HEK293 (cell line): ENCODE data around the gene SH3BP5L.
A peak's percentile ranks its signal among the peaks of the same experiment; 100 is the strongest.

Experiments used
- CTCF ChIA-PET: fragments of 350-600 bp; formaldehyde crosslinking; extraction: SDS; loops from one replicate; lab custom pipeline; 2021; ENCODE audit warnings: antibody characterized with exemption; lab: Yijun Ruan, JAX
- POLR2A ChIA-PET: fragments of 300-600 bp; formaldehyde crosslinking; extraction: SDS; loops from one replicate; lab custom pipeline; 2020; ENCODE audit warnings: antibody characterized with exemption, inconsistent platforms; lab: Yijun Ruan, JAX
- H3K27ac ChIP-seq: fragments of 200-500 bp; sonication (Bioruptor generic); 2 replicates; pipeline ENCODE4 v1.5.1; 2014; ENCODE audit warnings: low read depth, low read length, control low read depth, inconsistent platforms; ENCODE audit errors: extremely low read depth
- H3K36me3 ChIP-seq, 2 experiments: fragments of 200-500 bp in 1 of 2; sonication (Bioruptor generic) in 1 of 2; 1 replicate in 1 of 2; 2 replicates in 1 of 2; pipeline ENCODE4 v1.5.1; 2014 to 2017; ENCODE audit warnings: inconsistent platforms in 2 of 2, low read length in 2 of 2; ENCODE audit not compliant: control insufficient read depth in 2 of 2, insufficient read depth in 1 of 2
- H3K4me1 ChIP-seq: fragments of 200-500 bp; sonication (Bioruptor generic); 2 replicates; pipeline ENCODE4 v1.5.1; 2014; ENCODE audit warnings: mild to moderate bottlenecking, low read length, inconsistent platforms; ENCODE audit not compliant: control insufficient read depth, insufficient read depth
- H3K4me3 ChIP-seq: 2 replicates; pipeline ENCODE4 v1.5.1; 2011; ENCODE audit warnings: low read depth, mild to moderate bottlenecking, control low read depth, low read length, moderate library complexity
- H3K9me3 ChIP-seq: fragments of 200-500 bp; sonication (Bioruptor generic); 2 replicates; pipeline ENCODE4 v1.5.1; 2014; ENCODE audit warnings: low read depth, low read length, inconsistent platforms; ENCODE audit not compliant: control insufficient read depth, insufficient read depth
- GFI1B ChIP-seq: fragments of 450-650 bp; formaldehyde crosslinking; IDR thresholded peaks from 2 replicates; pipeline ENCODE4 v1.5.1; 2016; ENCODE audit warnings: missing biosample characterization, missing genetic modification characterization
- HIC1 ChIP-seq: fragments of 450-650 bp; formaldehyde crosslinking; IDR thresholded peaks from 2 replicates; pipeline ENCODE4 v1.5.1; 2016; ENCODE audit warnings: missing biosample characterization, missing genetic modification characterization
- HOXC10 ChIP-seq: sonication (generic); formaldehyde crosslinking; IDR thresholded peaks from 2 replicates; pipeline ENCODE4 v1.8.1; 2023; ENCODE audit warnings: mild to moderate bottlenecking, missing genetic modification reagents
- OVOL3 ChIP-seq: fragments of 450-650 bp; formaldehyde crosslinking; IDR thresholded peaks from 2 replicates; pipeline ENCODE4 v1.5.1; 2016; ENCODE audit warnings: missing biosample characterization, missing genetic modification characterization
- WT1 ChIP-seq: fragments of 450-650 bp; formaldehyde crosslinking; IDR thresholded peaks from 2 replicates; pipeline ENCODE4 v1.5.1; 2016; ENCODE audit warnings: missing biosample characterization, missing genetic modification characterization
- ZBTB1 ChIP-seq: fragments of 450-650 bp; formaldehyde crosslinking; IDR thresholded peaks from 2 replicates; pipeline ENCODE4 v1.5.1; 2016; ENCODE audit warnings: missing biosample characterization, missing genetic modification characterization
- ZBTB17 ChIP-seq: fragments of 450-650 bp; formaldehyde crosslinking; IDR thresholded peaks from 2 replicates; pipeline ENCODE4 v1.5.1; 2016; ENCODE audit warnings: missing biosample characterization, missing genetic modification characterization
- ZBTB20 ChIP-seq: fragments of 450-650 bp; formaldehyde crosslinking; IDR thresholded peaks from 2 replicates; pipeline ENCODE4 v1.5.1; 2016; ENCODE audit warnings: missing biosample characterization, missing genetic modification characterization
- ZBTB48 ChIP-seq: fragments of 450-650 bp; formaldehyde crosslinking; IDR thresholded peaks from 2 replicates; pipeline ENCODE4 v1.5.1; 2016; ENCODE audit warnings: missing biosample characterization, missing genetic modification characterization
- ZBTB6 ChIP-seq: fragments of 450-650 bp; formaldehyde crosslinking; IDR thresholded peaks from 2 replicates; pipeline ENCODE4 v1.5.1; 2017; ENCODE audit warnings: missing biosample characterization, missing genetic modification characterization
- ZEB2 ChIP-seq: fragments of 450-650 bp; formaldehyde crosslinking; IDR thresholded peaks from 2 replicates; pipeline ENCODE4 v1.5.1; 2016; ENCODE audit warnings: missing biosample characterization, missing genetic modification characterization
- ZFHX2 ChIP-seq: fragments of 450-650 bp; formaldehyde crosslinking; conservative IDR thresholded peaks from 2 replicates; pipeline ENCODE4 v1.5.1; 2016; ENCODE audit warnings: missing biosample characterization, missing genetic modification characterization
- ZNF112 ChIP-seq: fragments of 450-650 bp; formaldehyde crosslinking; IDR thresholded peaks from 2 replicates; pipeline ENCODE4 v1.5.0; 2017; ENCODE audit warnings: missing biosample characterization, missing genetic modification characterization
- ZNF148 ChIP-seq: fragments of 450-650 bp; formaldehyde crosslinking; IDR thresholded peaks from 2 replicates; pipeline ENCODE4 v1.5.0; 2017; ENCODE audit warnings: missing biosample characterization, missing genetic modification characterization, borderline replicate concordance
- ZNF2 ChIP-seq: fragments of 450-650 bp; formaldehyde crosslinking; IDR thresholded peaks from 2 replicates; pipeline ENCODE4 v1.5.1; 2016; ENCODE audit warnings: missing biosample characterization, missing genetic modification characterization
- ZNF239 ChIP-seq: fragments of 450-650 bp; formaldehyde crosslinking; IDR thresholded peaks from 2 replicates; pipeline ENCODE4 v1.5.1; 2016; ENCODE audit warnings: missing biosample characterization, missing genetic modification characterization
- ZNF335 ChIP-seq: fragments of 450-650 bp; formaldehyde crosslinking; conservative IDR thresholded peaks from 2 replicates; pipeline ENCODE4 v1.5.1; 2016; ENCODE audit warnings: missing biosample characterization, missing genetic modification characterization
- ZNF510 ChIP-seq: fragments of 450-650 bp; formaldehyde crosslinking; IDR thresholded peaks from 2 replicates; pipeline ENCODE4 v1.5.1; 2018; ENCODE audit warnings: mild to moderate bottlenecking, missing genetic modification characterization, missing biosample characterization; ENCODE audit not compliant: insufficient replicate concordance
- ZNF549 ChIP-seq: fragments of 450-650 bp; IDR thresholded peaks from 2 replicates; pipeline ENCODE4 v1.5.1; 2018; ENCODE audit warnings: missing biosample characterization, missing genetic modification characterization, mild to moderate bottlenecking, inconsistent platforms, moderate library complexity
- ZNF596 ChIP-seq: fragments of 450-650 bp; IDR thresholded peaks from 2 replicates; pipeline ENCODE4 v1.5.0; 2018; ENCODE audit warnings: missing biosample characterization, mild to moderate bottlenecking, missing genetic modification characterization, moderate library complexity
- ZNF610 ChIP-seq: fragments of 450-650 bp; formaldehyde crosslinking; IDR thresholded peaks from 2 replicates; pipeline ENCODE4 v1.5.1; 2016; ENCODE audit warnings: missing biosample characterization, missing genetic modification characterization, borderline replicate concordance
- ZNF624 ChIP-seq: fragments of 450-650 bp; formaldehyde crosslinking; IDR thresholded peaks from 2 replicates; pipeline ENCODE4 v1.5.1; 2017; ENCODE audit warnings: missing biosample characterization, missing genetic modification characterization
- ZNF626 ChIP-seq: fragments of 450-650 bp; sonication (Bioruptor Pico); formaldehyde crosslinking; IDR thresholded peaks from 2 replicates; pipeline ENCODE4 v1.5.1; 2018; ENCODE audit warnings: missing biosample characterization, missing genetic modification characterization, inconsistent platforms
- ZNF629 ChIP-seq: fragments of 450-650 bp; formaldehyde crosslinking; IDR thresholded peaks from 2 replicates; pipeline ENCODE4 v1.5.1; 2017; ENCODE audit warnings: missing biosample characterization, missing genetic modification characterization
- ZNF654 ChIP-seq: fragments of 450-650 bp; formaldehyde crosslinking; IDR thresholded peaks from 2 replicates; pipeline ENCODE4 v1.5.1; 2016; ENCODE audit warnings: low read depth, missing biosample characterization, missing genetic modification characterization
- ZNF701 ChIP-seq: fragments of 450-650 bp; formaldehyde crosslinking; IDR thresholded peaks from 2 replicates; pipeline ENCODE4 v1.5.1; 2016; ENCODE audit warnings: missing biosample characterization, missing genetic modification characterization
- ZNF768 ChIP-seq: fragments of 450-650 bp; formaldehyde crosslinking; IDR thresholded peaks from 2 replicates; pipeline ENCODE4 v1.5.1; 2018; ENCODE audit warnings: missing biosample characterization, mild to moderate bottlenecking, missing genetic modification characterization
- TF ChIP-seq, protein P1 (sequence below): fragments of 450-650 bp; formaldehyde crosslinking; optimal IDR thresholded peaks from 2 replicates; pipeline ENCODE3; 2016; ENCODE audit warnings: missing biosample characterization, mild to moderate bottlenecking, missing genetic modification characterization
- TF ChIP-seq, protein P2 (sequence below): fragments of 450-650 bp; formaldehyde crosslinking; IDR thresholded peaks from 2 replicates; pipeline ENCODE4 v1.5.1; 2016; ENCODE audit warnings: missing biosample characterization, missing genetic modification characterization
- TF ChIP-seq, protein P3 (sequence below): fragments of 450-650 bp; formaldehyde crosslinking; IDR thresholded peaks from 2 replicates; pipeline ENCODE4 v1.5.1; 2016; ENCODE audit warnings: missing biosample characterization, missing genetic modification characterization

SH3BP5L gene

DNA sequence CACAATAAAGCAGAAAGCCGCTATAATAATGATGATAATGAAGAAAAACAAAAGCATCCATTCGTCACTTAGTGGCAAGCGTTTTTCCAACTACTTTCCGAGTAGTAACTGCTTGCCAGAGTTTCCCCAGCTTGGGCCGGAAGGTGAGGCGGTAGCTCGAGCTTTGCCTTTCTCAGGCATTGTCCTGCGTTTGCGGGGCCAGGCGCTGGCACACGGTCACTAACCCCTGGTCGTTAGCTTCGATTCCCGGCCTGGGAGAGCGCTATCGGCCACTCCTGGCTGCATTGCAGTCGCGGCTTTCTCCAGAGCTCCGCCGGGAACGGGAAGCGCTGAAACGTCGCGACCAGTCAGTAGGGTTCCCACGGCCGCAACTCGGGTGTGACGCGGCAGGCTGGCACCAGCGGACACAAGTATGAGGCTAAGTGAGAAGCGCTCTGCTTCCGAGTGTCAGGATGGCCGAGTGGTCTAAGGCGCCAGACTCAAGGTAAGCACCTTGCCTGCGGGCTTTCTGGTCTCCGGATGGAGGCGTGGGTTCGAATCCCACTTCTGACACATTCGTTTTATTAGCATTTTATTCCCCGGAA is 47.8 kb upstream of the SH3BP5L start:
- POLR2A ChIA-PET: interaction anchor here (0.8 to 1.4 kb wide), 3 partner anchors 14 to 47 kb away, joined by 4 read pairs; partner anchors contain the start of genes SH3BP5L, ZNF672 and ZNF692
- Histone ChIP-seq H3K27ac (peak overlapping the region; percentile 38; the same call in 1 of the 2 replicates), H3K4me1 (no peaks in the 10 kb centered on the region), H3K4me3 (peak overlapping the region; percentile 57), H3K9me3 (no peaks in the 10 kb centered on the region), H3K36me3 (no peaks in the 10 kb centered on the region)
- TF ChIP-seq ZBTB48 (tag by site-specific recombination) (no peak), WT1 (tag by site-specific recombination) (no peak), ZNF549 (tag by site-specific recombination) (no peak), GFI1B (tag by site-specific recombination) (no peak), ZBTB1 (tag by site-specific recombination) (no peak), ZNF112 (tag by site-specific recombination) (no peak), HOXC10 (no peak), ZNF2 (tag by site-specific recombination) (no peak), ZNF768 (tag by site-specific recombination) (no peak), ZNF654 (tag by site-specific recombination) (no peak), ZNF610 (tag by site-specific recombination) (no peak), ZNF148 (tag by site-specific recombination) (no peak), ZEB2 (tag by site-specific recombination) (0 out of 2 replicates have a peak, but pooled peaks have one; percentile 34), ZBTB20 (no peak), ZFHX2 (tag by site-specific recombination) (no peak), ZNF510 (tag by site-specific recombination) (no peak), HIC1 (peak; percentile 70; the same call in 1 of the 2 replicates), ZNF335 (tag by site-specific recombination) (0 out of 2 replicates have a peak, but pooled peaks have one; percentile 58), ZNF626 (tag by site-specific recombination) (no peak), ZNF596 (tag by site-specific recombination) (no peak), ZNF239 (tag by site-specific recombination) (no peak), OVOL3 (tag by site-specific recombination) (no peak), ZNF629 (no peak), ZNF624 (tag by site-specific recombination) (no peak), ZBTB6 (tag by site-specific recombination) (no peak), ZNF701 (tag by site-specific recombination) (no peak), ZBTB17 (tag by site-specific recombination) (peak; percentile 47; the same call in 1 of the 2 replicates)
- TF ChIP-seq, protein P1, sequence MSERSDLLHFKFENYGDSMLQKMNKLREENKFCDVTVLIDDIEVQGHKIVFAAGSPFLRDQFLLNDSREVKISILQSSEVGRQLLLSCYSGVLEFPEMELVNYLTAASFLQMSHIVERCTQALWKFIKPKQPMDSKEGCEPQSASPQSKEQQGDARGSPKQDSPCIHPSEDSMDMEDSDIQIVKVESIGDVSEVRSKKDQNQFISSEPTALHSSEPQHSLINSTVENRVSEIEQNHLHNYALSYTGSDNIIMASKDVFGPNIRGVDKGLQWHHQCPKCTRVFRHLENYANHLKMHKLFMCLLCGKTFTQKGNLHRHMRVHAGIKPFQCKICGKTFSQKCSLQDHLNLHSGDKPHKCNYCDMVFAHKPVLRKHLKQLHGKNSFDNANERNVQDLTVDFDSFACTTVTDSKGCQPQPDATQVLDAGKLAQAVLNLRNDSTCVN (tag by site-specific recombination): peak; percentile 55
- TF ChIP-seq, protein P2, sequence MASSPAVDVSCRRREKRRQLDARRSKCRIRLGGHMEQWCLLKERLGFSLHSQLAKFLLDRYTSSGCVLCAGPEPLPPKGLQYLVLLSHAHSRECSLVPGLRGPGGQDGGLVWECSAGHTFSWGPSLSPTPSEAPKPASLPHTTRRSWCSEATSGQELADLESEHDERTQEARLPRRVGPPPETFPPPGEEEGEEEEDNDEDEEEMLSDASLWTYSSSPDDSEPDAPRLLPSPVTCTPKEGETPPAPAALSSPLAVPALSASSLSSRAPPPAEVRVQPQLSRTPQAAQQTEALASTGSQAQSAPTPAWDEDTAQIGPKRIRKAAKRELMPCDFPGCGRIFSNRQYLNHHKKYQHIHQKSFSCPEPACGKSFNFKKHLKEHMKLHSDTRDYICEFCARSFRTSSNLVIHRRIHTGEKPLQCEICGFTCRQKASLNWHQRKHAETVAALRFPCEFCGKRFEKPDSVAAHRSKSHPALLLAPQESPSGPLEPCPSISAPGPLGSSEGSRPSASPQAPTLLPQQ (tag by site-specific recombination): no peak
- TF ChIP-seq, protein P3, sequence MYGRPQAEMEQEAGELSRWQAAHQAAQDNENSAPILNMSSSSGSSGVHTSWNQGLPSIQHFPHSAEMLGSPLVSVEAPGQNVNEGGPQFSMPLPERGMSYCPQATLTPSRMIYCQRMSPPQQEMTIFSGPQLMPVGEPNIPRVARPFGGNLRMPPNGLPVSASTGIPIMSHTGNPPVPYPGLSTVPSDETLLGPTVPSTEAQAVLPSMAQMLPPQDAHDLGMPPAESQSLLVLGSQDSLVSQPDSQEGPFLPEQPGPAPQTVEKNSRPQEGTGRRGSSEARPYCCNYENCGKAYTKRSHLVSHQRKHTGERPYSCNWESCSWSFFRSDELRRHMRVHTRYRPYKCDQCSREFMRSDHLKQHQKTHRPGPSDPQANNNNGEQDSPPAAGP (tag by site-specific recombination): peak; percentile 35; the same call in 1 of the 2 replicates
- CTCF ChIA-PET: interaction anchor here (0.7 kb wide), 1 partner anchor 19 kb away, joined by 6 read pairs; no protein-coding TSS in a partner anchor
